Thyroid gland (tissue), 4 donors: ENCODE measurements around the gene SPRY4. TPM values are rescaled to one million over a fixed set of nuclear protein-coding genes. Genes with fewer than 3 reads are reported as not detected.
A peak's percentile ranks its signal among the peaks of the same experiment; 100 is the strongest.

Source experiments
- DNase-seq, 2 donors: peaks; one replicate each; pipeline ENCODE4 v3.0.0-alpha.2; 2019
- H3K27ac ChIP-seq, 3 donors: fragments of 200-600 bp; sonication (generic); 1 replicate in 2 of 3; 2 replicates in 1 of 3; pipeline ENCODE4 v1.5.1; 2016 to 2019; ENCODE audit warnings: mild to moderate bottlenecking in 1 of 3, moderate library complexity in 1 of 3
- H3K27me3 ChIP-seq: fragments of 200-600 bp; sonication (generic); one replicate; pipeline ENCODE4 v1.5.1; 2019
- H3K36me3 ChIP-seq, 2 donors: fragments of 200-600 bp; sonication (generic); one replicate each; pipeline ENCODE4 v1.5.1; 2016 to 2019
- H3K4me1 ChIP-seq, 2 donors: fragments of 200-600 bp; sonication (generic); one replicate each; pipeline ENCODE4 v1.5.1; 2017 to 2019
- H3K4me3 ChIP-seq, 3 donors: fragments of 200-600 bp; sonication (generic); replicated peaks in 1 of 3; 1 replicate in 2 of 3; 2 replicates in 1 of 3; pipeline ENCODE4 v1.5.1; 2016; ENCODE audit warnings: mild to moderate bottlenecking in 1 of 3
- H3K9me3 ChIP-seq: fragments of 200-600 bp; sonication (generic); one replicate; pipeline ENCODE4 v1.5.1; 2017
- POLR2A ChIP-seq, 2 donors: fragments of 450-650 bp; IDR thresholded peaks; one replicate each; pipeline ENCODE4 v1.6.1; 2017; ENCODE audit warnings: antibody characterized with exemption in 2 of 2, mild to moderate bottlenecking in 2 of 2, moderate library complexity in 1 of 2
- WGBS, 2 donors: methylation state at CpG; one replicate each; pipeline ENCODE4 v1.1.5; 2017; 5-methylcytosine and 5-hydroxymethylcytosine counted together
- intact Hi-C: fragments of 100-400 bp; cut with DNase I; formaldehyde crosslinking; loops from one replicate; pipeline ENCODE4 v1.15.1; 2023
- total RNA-seq, 4 donors: library from RNA; depleted of rRNA; stranded (reverse); fragments of >200 nt; gene quantifications; one replicate each; pipeline ENCODE4 v1.2.3, GENCODE V29; 2016
- TF ChIP-seq, protein P1 (sequence below), 6 experiments: fragments of 200-600 bp in 3 of 6; fragments of 450-650 bp in 3 of 6; sonication (generic) in 3 of 6; IDR thresholded peaks; one replicate each; pipeline ENCODE4 v1.5.1; 2016 to 2019; ENCODE audit warnings: antibody characterized with exemption in 6 of 6, mild to moderate bottlenecking in 2 of 6, inconsistent platforms in 1 of 6, moderate library complexity in 1 of 6

Gene SPRY4
- total RNA-seq, 4 donors from 2014 or later: 11.7 to 32.8 (median 18.6) TPM

DNA sequence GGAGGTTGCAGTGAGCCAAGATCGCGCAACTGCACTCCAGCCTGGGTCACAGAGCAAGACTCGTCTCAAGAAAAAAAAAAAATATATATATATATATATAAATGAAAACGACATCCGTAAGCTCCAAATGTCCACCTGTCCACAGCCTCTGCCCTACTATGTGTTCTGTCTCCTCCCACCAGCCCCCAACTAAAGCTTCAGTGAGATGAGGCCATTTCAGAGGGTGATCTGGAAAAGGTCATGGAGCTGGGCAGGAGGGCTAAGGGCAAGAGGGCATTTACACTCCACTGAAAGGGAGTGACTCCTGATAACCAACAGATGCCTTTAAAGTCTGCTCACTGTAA is 2.4 kb downstream of the SPRY4 start:
- 82 to 84% methylated on average over 5 of the region's 5 CpGs for WGBS, 2 donors
- peaks cover 18 to 36% of the 10 kb centered on the region in 2 donors for H3K4me1 ChIP-seq
- H3K9me3 ChIP-seq: no peaks in the 10 kb centered on the region
- H3K27ac ChIP-seq: peak overlapping the region; percentile 22 to 88 (median 24)
- no peaks in the 10 kb centered on the region for H3K27me3 ChIP-seq
- TF ChIP-seq, protein P1, sequence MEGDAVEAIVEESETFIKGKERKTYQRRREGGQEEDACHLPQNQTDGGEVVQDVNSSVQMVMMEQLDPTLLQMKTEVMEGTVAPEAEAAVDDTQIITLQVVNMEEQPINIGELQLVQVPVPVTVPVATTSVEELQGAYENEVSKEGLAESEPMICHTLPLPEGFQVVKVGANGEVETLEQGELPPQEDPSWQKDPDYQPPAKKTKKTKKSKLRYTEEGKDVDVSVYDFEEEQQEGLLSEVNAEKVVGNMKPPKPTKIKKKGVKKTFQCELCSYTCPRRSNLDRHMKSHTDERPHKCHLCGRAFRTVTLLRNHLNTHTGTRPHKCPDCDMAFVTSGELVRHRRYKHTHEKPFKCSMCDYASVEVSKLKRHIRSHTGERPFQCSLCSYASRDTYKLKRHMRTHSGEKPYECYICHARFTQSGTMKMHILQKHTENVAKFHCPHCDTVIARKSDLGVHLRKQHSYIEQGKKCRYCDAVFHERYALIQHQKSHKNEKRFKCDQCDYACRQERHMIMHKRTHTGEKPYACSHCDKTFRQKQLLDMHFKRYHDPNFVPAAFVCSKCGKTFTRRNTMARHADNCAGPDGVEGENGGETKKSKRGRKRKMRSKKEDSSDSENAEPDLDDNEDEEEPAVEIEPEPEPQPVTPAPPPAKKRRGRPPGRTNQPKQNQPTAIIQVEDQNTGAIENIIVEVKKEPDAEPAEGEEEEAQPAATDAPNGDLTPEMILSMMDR (IDR thresholded peaks at IDR 0.05): no peak
- no peak for TF ChIP-seq POLR2A (IDR thresholded peaks at IDR 0.05)
- no peaks in the 10 kb centered on the region for H3K36me3 ChIP-seq
- intact Hi-C loops: no loop called here
- no peak for DNase-seq
- H3K4me3 ChIP-seq: no peak overlapping the region

DNA sequence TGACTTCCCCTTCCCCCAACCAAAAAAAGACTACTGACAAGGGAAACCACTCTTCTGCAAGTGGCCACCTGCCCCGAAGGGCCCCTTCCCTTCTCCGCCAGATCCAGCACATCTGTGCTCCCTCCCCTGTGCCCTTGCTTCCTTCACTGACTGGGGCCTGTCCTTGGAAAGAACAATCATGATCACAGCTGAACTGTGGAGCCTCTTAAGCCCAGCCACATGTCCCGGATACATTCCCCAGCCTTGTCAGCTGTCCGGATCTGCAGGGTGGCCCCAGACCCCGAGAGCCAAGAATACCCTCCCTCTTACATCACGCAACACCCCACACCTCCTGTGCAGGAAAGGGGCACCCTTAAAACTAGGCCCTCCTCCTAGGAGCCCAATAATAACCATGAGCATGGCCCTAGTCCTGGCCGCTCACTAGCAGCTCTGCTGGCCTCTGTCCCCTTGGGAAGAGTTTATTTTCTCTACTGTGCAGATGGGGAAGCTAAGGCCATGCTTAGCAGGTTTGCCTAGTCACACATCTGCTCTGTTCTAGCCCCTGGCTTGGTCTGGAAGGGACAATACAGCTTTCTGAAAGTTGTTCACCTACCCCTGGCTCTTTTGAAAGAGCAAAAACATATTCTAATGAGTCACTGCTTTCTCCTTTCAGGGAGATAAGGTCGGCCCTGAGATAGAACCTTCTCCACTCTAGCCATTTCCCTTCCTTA is 3.8 kb downstream of the SPRY4 start:
- DNase-seq: no peak
- no peaks in the 10 kb centered on the region for H3K9me3 ChIP-seq
- intact Hi-C loops: no loop called here
- peak overlapping the region in 2 of 3 donors; percentile 23 to 88 for H3K27ac ChIP-seq
- WGBS, 2 donors: 53 to 68% methylated on average over 7 to 8 of the region's 8 CpGs
- H3K36me3 ChIP-seq: no peaks in the 10 kb centered on the region
- H3K27me3 ChIP-seq: no peaks in the 10 kb centered on the region
- no peak for TF ChIP-seq POLR2A (IDR thresholded peaks at IDR 0.05)
- TF ChIP-seq, protein P1 (IDR thresholded peaks at IDR 0.05): no peak
- no peak overlapping the region for H3K4me3 ChIP-seq
- peaks cover 13 to 38% of the 10 kb centered on the region in 2 donors for H3K4me1 ChIP-seq

DNA sequence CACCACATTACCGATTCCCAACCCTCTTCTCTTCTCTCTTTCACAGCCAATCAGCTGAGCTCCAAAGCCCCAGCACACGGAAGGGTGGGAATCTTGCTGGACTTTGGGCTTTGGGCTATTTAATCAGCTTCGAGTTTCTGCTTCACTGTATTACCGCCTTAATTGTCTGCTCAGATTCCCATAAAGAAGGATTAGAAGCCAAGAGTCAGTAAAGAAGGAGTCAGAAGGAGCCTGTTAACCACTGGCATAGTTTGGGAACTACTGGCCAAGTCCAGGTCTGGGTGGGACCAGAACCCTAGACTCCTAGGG is 4.4 kb downstream of the SPRY4 start:
- Histone ChIP-seq H3K27me3 (no peaks in the 10 kb centered on the region), H3K4me1 (peaks cover 12 to 42% of the 10 kb centered on the region in 2 donors), H3K4me3 (no peak overlapping the region), H3K36me3 (no peaks in the 10 kb centered on the region), H3K9me3 (no peaks in the 10 kb centered on the region), H3K27ac (no peak overlapping the region)
- 59 to 65% methylated on average over 4 of the region's 4 CpGs for WGBS, 2 donors
- DNase-seq: no peak
- TF ChIP-seq POLR2A (IDR thresholded peaks at IDR 0.05): no peak
- TF ChIP-seq, protein P1 (IDR thresholded peaks at IDR 0.05): no peak
- intact Hi-C loops: no loop called here

DNA sequence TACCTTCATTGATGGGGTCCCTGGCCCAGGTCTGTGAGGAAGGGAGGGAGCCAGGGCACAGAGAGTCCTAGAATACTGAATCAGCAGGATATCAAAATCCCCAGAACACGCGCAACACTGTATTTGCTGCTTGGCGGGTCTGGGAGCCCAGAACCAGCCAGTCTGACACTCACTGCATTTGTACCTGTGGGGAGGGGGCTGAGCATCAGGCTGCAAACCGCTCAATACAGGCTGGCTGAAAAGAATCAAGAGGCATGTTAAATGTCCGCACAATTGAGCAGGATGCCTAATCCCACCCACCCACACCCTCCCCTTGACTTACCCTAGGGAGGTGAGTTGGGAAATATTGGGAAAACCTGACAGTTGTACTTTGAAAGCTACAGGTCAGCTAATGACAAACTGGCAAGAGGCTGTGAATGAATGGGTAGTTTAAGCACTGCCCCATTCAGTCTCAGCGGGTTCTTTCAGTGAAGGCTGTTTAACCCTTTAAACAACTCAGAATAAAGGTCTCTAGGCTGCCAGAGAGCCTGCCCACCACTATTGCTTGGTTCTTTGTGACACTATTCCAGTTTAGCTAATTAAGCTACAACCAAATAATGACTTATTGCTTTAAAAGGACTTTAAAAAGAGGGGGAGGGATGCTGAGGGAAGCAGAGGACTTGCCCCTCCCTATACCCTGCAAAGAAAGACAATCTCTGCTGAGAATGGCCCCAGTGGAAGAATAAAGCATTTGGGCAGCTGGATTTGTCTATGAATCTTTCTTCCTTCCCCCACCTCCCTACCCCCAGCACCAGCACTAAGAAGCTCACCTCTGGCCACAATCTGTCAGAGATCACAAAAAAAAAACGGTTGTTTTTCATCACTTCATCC is 5.0 kb downstream of the SPRY4 start:
- no peaks in the 10 kb centered on the region for H3K9me3 ChIP-seq
- H3K4me3 ChIP-seq: no peak overlapping the region
- no peaks in the 10 kb centered on the region for H3K27me3 ChIP-seq
- no peak for DNase-seq
- no peaks in the 10 kb centered on the region for H3K36me3 ChIP-seq
- TF ChIP-seq, protein P1 (IDR thresholded peaks at IDR 0.05): no peak
- no peak for TF ChIP-seq POLR2A (IDR thresholded peaks at IDR 0.05)
- 50 to 70% methylated on average over 7 of the region's 7 CpGs for WGBS, 2 donors
- H3K27ac ChIP-seq: peak overlapping the region in 1 of 3 donors; percentile 19
- intact Hi-C loops: loop anchor here (5.0 kb wide), 1 partner anchor 228 kb away; no protein-coding TSS in a partner anchor
- H3K4me1 ChIP-seq: peaks cover 10 to 46% of the 10 kb centered on the region in 2 donors

DNA sequence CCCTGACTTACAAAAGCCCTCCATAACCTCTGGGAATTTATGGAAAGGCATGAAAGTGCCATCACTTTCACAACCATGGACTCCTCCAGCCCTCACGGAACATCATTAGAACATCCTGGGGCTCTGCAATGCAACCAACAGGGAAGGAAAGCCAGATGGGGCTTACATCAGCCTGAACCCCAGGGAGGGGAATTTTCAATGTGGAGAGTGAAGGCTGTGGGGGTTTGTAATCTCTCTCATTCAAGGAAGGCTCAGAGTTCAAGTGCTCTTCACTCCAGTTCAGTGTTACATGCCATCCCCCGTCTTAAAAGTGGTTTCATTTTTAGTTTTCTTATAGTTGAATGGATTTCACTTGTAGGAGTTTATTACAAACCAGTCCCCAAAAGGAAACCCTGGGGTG is 5.7 kb downstream of the SPRY4 start:
- Histone ChIP-seq H3K4me1 (peaks cover 10 to 53% of the 10 kb centered on the region in 2 donors), H3K36me3 (peaks cover 5 to 7% of the 10 kb centered on the region in 2 donors), H3K4me3 (no peak overlapping the region), H3K27me3 (no peaks in the 10 kb centered on the region), H3K9me3 (no peaks in the 10 kb centered on the region), H3K27ac (peak overlapping the region in 1 of 3 donors; percentile 19)
- no peak for TF ChIP-seq POLR2A (IDR thresholded peaks at IDR 0.05)
- TF ChIP-seq, protein P1 (IDR thresholded peaks at IDR 0.05): no peak
- no peak for DNase-seq
- intact Hi-C loops: loop anchor here (5.0 kb wide), 1 partner anchor 228 kb away; no protein-coding TSS in a partner anchor
- 55 to 70% methylated on average over 2 of the region's 2 CpGs for WGBS, 2 donors
